Measurements from ENCODE around the gene CLDN18.

GRCh38 chr3:137988982-137989381, 21.0 kb upstream of the CLDN18 start:
- TF ChIP-seq JUNB (IDR thresholded peaks at IDR 0.05; ENCODE audit: unreplicated experiment) (no peak), REST (IDR thresholded peaks at IDR 0.05; ENCODE audit: unreplicated experiment) (no peak), CTCF (conservative IDR thresholded peaks at IDR 0.05; ENCODE audit: low read depth in 2 of 2) (no peak), POLR2AphosphoS5 (IDR thresholded peaks at IDR 0.05; ENCODE audit: low read depth) (no peak), EZH2 (IDR thresholded peaks at IDR 0.05; ENCODE audit: low read depth, unreplicated experiment) (no peak), CREB1 (CRISPR knock-in tag; IDR thresholded peaks at IDR 0.05; ENCODE audit: low read depth) (no peak), ETS1 (IDR thresholded peaks at IDR 0.05) (no peak), ZNF462 (CRISPR knock-in tag; IDR thresholded peaks at IDR 0.05) (no peak), EZH2phosphoT487 (IDR thresholded peaks at IDR 0.05; ENCODE audit: unreplicated experiment) (no peak)
